GM19193 (cell line): Measurements from ENCODE around the gene PPP1R11.

ENCODE experiments used
- POLR2A ChIP-seq: IDR thresholded peaks from 4 replicates; pipeline ENCODE4 v1.6.1; 2011; ENCODE audit not compliant: insufficient read depth, insufficient read length; ENCODE audit errors: extremely low read depth

Gene PPP1R11, protein sequence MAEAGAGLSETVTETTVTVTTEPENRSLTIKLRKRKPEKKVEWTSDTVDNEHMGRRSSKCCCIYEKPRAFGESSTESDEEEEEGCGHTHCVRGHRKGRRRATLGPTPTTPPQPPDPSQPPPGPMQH

DNA sequence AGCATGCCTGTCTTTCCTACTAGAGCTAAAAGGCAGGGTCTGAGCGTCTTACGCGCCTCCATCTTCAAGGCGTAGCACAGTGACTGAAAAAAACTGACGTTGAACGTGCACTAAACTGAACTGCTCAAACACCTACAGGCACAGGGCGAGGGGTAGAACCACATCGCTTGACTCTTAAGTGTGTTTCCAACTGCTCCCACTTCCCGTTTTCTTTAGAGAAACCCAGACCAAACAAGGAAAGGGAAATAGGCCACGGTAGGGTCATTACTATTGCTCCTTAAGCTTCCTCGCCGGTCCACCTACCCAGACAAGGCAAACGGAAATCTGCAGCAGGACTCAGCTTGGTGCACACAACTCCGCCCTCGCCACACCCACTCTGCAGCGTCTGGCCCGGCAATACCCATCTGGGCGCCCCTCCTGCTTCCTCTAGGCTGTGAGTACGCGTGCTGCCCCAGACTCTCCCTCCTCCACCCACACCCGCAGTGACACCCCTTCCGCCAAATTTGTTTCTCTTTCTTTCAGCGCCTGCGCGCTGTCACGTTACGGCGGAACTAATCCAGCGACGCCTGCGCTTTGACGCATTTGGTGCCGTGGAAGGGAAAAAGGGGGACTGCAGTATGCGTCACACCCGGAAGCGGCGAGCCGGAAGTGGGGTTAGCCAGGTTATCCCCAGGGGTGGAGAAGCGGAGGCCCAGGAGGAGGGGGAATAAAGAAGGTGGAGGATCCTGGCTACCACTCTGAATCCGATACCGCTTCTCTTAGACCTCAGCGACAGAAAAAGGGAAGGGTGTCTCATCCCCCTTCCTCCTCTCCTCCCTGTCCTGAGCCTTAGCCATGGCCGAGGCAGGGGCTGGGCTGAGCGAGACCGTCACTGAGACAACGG, at the start of gene PPP1R11:
TSS of gene PPP1R11 (plus strand) at position 622 of the 883 bp plus-strand sequence. CDS start at position 835, 213 bp downstream.
- peak; percentile 90 for TF ChIP-seq POLR2A

DNA sequence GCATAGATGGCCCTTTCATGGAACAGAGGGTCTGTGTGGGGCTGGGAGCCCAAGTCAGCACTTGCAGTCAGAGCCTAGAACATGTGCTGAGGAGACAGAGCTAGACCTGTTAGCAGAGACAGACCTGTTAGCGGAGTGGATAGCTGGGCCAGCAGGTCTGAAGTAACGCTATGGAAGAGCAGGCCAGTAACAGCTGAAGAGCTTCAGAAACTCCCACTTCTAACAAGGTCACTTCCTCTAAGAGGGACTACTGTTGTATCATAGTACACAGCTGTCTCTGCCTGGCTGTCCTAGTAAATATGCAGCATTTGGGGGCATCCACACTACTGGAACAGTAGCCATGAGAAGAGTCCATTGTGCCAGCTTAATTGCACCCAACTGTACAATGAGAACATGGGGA, 47.2 kb upstream of the PPP1R11 start:
- no peak for TF ChIP-seq POLR2A

DNA sequence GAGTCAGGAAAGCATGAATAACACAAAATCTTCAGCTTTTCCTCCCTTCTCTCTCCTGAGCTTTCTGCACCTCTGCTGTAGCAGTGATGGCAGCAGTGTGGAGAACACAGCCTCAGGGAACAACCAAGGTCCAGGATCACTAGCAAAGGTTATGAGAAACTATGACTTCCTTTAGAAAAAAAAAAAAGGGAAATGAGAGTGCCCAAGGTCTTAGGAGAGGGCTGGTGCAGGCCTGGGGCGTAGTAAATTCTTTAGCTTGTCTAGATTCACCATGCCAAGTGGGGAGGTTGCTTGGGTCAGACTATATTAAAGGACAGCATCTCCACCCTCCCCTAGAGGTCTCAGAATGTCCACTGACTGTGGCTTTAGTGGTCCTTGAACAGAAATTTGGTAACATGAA, 46.4 kb upstream of the PPP1R11 start:
- no peak for TF ChIP-seq POLR2A

DNA sequence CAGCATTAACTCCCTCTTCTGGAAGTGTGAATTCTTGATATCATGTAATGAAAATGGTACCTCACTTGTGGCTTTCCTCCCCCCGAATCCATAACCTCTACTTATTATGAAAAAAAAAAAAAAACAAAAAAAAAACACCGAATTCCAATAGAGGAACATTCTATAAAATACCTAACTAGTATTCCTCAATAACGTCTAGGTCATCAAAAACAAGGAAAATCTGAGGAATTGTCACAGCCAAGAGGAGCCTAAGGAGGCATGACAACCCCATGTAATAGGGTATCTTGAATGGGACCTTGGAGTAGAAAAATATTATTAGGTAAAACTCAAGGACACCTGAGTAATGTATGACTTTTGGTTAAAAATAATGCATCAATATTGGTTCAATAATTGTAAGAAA, 44.8 kb upstream of the PPP1R11 start:
- TF ChIP-seq POLR2A = no peak

DNA sequence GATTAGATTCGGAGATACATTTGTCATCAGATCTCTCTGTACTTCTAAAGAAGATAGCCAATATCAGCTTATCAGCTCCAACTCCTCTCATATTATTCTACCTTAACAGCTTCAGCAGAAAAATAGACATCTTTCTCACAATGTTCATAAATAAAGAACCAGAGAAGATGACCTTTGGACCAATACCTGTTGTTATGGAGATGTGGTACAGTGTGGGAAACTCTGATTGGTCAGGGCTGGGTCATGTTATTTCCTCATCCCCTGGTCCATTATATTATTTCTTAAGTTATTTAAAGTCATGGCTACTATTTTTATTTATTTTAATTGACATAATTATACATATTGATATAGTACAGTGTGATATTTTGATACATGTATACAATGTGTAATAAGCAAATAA, 41.8 kb upstream of the PPP1R11 start:
- no peak for TF ChIP-seq POLR2A

DNA sequence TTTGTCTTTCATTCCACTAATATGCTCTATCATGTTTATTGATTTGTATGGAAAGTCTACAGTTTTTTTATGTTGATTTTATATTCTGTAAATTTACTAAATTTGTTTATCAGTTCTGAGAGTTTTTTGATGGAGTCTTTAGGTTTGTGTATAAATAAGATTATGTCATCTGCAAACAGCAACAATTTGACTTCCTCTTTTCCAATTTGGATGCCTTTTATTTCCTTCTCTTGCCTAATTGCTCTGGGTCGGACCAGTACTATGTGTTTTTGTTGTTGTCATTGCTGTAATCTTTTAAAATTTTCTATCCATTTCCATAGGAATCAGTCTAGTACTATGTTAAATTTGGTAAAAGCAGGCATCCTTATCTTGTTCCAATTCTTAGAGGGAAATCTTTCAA, 37.4 kb upstream of the PPP1R11 start:
- TF ChIP-seq POLR2A = no peak

DNA sequence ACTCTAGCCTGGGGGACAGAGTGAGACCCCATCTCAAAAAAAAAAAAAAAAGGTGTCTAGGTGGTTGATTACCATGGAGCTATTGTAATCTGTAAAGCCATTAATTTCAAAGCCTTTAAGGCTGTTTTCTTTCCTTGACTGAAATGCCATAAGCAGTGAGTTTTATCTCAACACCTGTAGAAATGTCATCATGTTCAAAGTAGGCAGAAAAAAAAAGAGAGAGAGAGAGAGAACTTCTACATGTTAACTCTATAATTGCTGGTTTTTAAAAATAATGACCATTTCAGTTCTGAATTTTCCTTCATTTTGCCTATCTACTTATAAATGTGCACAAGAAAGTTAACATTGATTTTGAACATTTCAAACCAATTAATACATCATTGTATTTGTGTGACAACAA, 35.6 kb upstream of the PPP1R11 start:
- TF ChIP-seq POLR2A = no peak

DNA sequence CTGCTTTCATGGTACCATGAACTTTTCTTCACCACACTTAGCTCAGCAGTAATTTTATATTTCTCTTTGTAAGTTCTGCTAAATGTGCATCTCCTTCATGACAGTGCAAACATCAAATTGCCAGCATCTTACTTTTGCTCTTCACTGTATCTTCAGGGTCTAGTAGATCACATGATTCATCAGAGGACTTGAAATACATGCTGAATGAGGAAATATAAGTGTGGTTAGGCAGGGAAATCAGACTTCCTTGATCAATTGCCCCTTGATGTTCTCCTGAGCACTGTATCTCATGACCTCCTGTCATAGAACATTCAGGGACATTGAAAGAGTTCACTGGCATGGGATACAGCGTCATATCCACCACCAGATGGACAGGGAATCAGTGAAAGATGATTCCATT, 31.2 kb upstream of the PPP1R11 start:
- TF ChIP-seq POLR2A = no peak

DNA sequence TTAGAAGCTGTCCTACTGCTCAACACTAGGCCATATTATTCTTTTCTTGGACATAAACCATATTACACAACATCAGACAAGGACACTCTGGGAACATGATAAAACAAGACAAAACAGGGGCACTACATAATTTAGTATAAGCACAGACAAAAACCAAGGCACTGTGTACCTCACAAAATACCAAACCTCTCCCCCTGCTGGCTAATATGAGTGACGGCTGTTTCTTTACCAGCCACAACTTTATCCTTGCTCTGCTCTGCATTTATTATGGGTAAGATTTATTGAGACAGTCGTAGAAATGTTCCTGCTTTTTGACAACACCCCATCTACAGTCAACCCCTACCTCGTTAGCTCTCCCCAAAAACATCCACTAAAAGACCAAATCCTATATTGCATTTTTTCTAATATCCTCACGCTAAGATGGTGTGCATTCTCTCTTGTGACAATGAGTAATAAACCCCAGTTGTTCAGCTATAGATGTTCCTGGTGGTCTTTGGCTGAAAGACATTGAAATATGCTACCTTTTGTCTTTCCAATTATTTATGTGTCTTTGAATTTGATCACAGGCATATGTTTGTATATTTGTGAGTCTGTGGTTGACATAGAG, 29.7 kb upstream of the PPP1R11 start:
- no peak for TF ChIP-seq POLR2A

DNA sequence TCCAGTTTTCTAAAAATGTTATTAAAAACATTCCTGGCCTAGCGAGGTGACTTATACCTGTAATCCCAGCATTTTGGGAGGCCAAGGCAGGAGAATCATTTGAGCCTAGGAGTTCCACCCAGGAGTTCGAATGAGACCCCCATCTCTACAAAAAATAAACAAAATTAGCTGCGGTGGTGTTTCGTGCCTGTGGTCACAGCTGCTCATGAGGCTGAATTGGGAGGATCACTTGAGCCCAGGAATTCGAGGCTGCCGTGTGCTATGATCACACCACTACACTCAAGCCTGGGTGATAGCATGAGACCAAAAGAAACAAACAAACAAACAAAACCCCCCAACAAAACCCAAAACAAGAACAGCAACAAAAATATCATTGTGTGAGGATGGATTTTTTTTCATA, 25.8 kb upstream of the PPP1R11 start:
- TF ChIP-seq POLR2A = no peak

DNA sequence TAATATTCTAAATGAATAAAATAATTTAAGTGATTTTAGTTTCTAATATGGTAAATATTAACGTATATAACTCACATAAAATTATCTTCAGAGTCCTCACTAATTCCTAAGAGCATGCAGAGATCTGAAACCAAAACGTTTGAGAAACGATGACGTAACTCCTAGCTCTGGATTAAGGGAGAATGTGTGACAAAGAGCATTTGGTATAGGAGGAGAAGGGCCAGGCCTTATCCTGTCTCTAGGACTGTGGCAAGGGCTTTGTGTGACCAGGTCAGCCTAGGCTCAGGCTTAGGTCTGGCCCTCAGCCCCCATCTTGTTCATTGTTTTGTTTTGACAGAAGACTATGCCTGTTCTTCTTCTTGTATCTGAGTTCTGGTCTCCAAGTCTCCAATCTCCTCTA, 25.2 kb upstream of the PPP1R11 start:
- no peak for TF ChIP-seq POLR2A

DNA sequence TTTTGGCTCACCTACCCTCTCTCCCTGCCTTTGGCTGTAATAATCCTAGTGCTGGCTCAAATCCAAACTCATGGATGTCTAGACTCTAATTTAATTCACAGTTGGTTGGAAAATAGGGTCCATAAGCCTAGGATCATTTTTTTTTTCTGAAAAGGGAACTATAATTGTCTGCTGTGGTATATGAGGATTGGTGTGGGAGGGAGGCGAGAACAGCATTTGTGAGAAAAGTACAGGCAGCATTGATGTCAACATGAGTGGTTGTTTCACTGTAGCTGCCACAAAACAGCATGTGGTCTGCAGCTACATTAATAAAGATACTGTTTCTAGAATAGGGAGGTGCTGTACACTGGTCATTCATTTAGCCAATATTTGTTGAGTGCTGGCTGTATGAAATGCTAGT, 24.5 kb upstream of the PPP1R11 start:
- no peak for TF ChIP-seq POLR2A

DNA sequence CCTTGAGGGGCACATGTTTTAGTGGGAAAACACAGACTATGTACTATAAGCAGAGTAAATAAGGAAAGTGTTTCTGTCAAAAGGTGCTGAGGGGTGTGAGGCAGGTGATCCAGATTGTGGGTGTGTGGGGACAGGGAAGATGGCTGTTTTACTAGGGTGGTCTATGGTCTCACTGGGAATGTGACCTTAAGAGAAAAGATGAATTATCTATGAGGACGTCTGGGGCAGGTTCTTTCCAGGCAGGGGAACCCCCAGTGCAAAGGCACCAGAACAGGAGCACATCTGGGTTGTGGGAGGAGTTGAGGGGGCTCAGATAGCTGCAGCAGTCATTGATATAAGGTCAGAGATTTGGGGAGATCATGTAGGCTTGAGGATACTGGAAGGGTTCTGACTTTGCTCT, 24.1 kb upstream of the PPP1R11 start:
- no peak for TF ChIP-seq POLR2A

DNA sequence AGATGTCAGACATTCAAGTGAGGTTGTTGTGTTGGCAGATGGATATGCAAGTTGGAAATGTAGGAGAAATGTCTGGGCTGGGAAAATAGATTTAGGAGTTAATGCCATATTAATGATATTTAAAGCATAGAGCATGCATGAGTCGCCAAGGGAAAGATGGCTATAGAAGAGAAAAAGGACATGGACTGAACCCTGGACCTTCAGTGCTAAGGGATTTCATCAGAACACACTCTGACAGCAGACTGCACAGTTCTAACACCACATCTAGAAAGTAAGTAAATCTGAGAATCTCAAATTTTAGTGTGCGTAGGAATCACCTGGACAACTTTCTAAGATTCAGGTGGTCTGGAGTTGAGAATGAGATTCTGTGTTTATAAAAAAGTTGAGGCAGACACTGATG, 23.3 kb upstream of the PPP1R11 start:
- TF ChIP-seq POLR2A = no peak

DNA sequence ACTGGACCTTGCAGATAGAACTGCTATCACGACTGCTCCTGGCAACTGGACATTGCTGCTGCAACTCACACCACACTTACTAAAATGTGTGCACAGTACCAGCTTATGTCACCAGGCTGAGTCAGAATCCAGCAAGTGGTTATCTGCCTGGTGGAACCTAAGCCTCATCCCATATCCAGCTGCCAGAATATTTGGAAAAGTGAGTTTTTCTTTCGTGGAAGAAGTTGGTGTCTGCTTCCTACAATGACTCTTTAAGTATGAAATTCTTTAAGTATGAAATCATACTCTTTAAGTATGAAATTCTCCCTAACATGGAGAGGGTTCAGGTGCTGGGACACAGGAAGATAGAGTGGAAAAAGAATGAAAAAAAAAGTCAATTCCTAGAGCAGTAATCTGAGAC, 22.4 kb upstream of the PPP1R11 start:
- no peak for TF ChIP-seq POLR2A

DNA sequence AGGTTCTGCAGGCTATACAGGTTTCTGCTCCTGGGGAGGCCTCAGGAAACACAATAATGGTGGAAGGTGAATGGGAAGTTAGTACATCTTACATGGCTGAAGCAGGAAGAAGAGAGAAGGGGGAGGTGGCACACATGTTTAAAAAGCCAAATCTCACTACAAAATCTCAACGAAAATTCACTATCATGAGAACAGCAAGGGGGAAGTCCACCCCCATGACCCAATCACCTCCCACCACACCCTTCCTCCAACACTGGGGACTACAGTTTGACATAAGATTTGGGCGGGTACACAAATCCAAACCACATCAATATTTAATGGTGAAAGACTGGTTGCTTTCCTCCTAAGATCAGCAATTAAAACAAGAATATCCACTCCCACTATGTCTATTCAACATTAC, 19.8 kb upstream of the PPP1R11 start:
- TF ChIP-seq POLR2A = no peak
